HuH-7.5 (cell line): ENCODE results near the gene TRIM17.
"Not testable (repeated sequence)": the region's sequence is repeated elsewhere in the genome, so short reads cannot be mapped to it uniquely, and the experiment has no call there.

Source experiments
- DNase-seq: peaks from one replicate; pipeline ENCODE4 v3.0.0; 2011; ENCODE audit warnings: low spot score

The TRIM17 gene

GRCh38 chr1:228448372-228448771 is 31.7 kb upstream of the TRIM17 start:
- DNase-seq: no peak

GRCh38 chr1:228446852-228447251 is 30.2 kb upstream of the TRIM17 start:
- no peak for DNase-seq

GRCh38 chr1:228445843-228446650 is 29.4 kb upstream of the TRIM17 start:
- DNase-seq: peak; percentile 88

GRCh38 chr1:228445490-228445842 is 28.8 kb upstream of the TRIM17 start:
- no peak for DNase-seq

GRCh38 chr1:228443395-228443794 is 26.7 kb upstream of the TRIM17 start:
- no peak for DNase-seq

GRCh38 chr1:228440761-228441500 is 24.3 kb upstream of the TRIM17 start:
- no peak for DNase-seq

- no peak for DNase-seq
Observed at GRCh38 chr1:228438266-228438665, 21.6 kb upstream of the TRIM17 start.

- no peak for DNase-seq
Observed at GRCh38 chr1:228437424-228437962, 20.8 kb upstream of the TRIM17 start.

GRCh38 chr1:228434689-228435088 is 18.0 kb upstream of the TRIM17 start:
- no peak for DNase-seq

- DNase-seq: not testable (repeated sequence)
Observed at GRCh38 chr1:228433337-228434053, 16.8 kb upstream of the TRIM17 start.

GRCh38 chr1:228430243-228430642 is 13.6 kb upstream of the TRIM17 start:
- no peak for DNase-seq

- DNase-seq: no peak
Observed at GRCh38 chr1:228429698-228430097, 13.0 kb upstream of the TRIM17 start.

- no peak for DNase-seq
Observed at GRCh38 chr1:228429007-228429406, 12.3 kb upstream of the TRIM17 start.

- DNase-seq: no peak
Observed at GRCh38 chr1:228428412-228428811, 11.8 kb upstream of the TRIM17 start.

GRCh38 chr1:228426518-228427175 is 10.0 kb upstream of the TRIM17 start:
- no peak for DNase-seq

- no peak for DNase-seq
Observed at GRCh38 chr1:228424685-228425660, 8.3 kb upstream of the TRIM17 start.

GRCh38 chr1:228423404-228424053 is 6.9 kb upstream of the TRIM17 start:
- peak; percentile 66 for DNase-seq

GRCh38 chr1:228420968-228421826 is 4.5 kb upstream of the TRIM17 start:
- no peak for DNase-seq

- DNase-seq: no peak
Observed at GRCh38 chr1:228417483-228418203, 982 bp upstream of the TRIM17 start.
